Type B pancreatic cell (in vitro differentiated cells): ENCODE measurements around the gene COL2A1. TPM values are rescaled to one million over a fixed set of nuclear protein-coding genes. Genes with fewer than 3 reads are reported as not detected.
A peak's percentile ranks its signal among the peaks of the same experiment; 100 is the strongest.
"Not testable (repeated sequence)": the region's sequence is repeated elsewhere in the genome, so short reads cannot be mapped to it uniquely, and the experiment has no call there.

Source experiments
- DNase-seq: peaks from one replicate; pipeline ENCODE4 v3.0.0; 2021; ENCODE audit warnings: mixed read lengths; ENCODE audit not compliant: unreplicated experiment; ENCODE audit errors: extremely low spot score
- H3K27ac Mint-ChIP-seq: 2 replicates; pipeline ENCODE4 v1.8.0; 2021; ENCODE audit warnings: mild to moderate bottlenecking, mixed read lengths
- H3K27me3 Mint-ChIP-seq: 2 replicates; pipeline ENCODE4 v1.8.0; 2021; ENCODE audit warnings: mixed read lengths
- H3K36me3 Mint-ChIP-seq: 2 replicates; pipeline ENCODE4 v1.8.0; 2021; ENCODE audit warnings: mixed read lengths
- H3K4me1 Mint-ChIP-seq: one replicate; pipeline ENCODE4 v1.8.0; 2021; ENCODE audit warnings: mixed read lengths; ENCODE audit not compliant: unreplicated experiment
- H3K4me3 Mint-ChIP-seq: 2 replicates; pipeline ENCODE4 v1.8.0; 2021; ENCODE audit warnings: mild to moderate bottlenecking, mixed read lengths
- H3K9me3 Mint-ChIP-seq: 2 replicates; pipeline ENCODE4 v1.8.0; 2021; ENCODE audit warnings: mixed read lengths
- CTCF ChIP-seq: fragments of 200-600 bp; sonication (generic); conservative IDR thresholded peaks from 2 replicates; pipeline ENCODE4 v1.5.0; 2021; ENCODE audit warnings: antibody characterized with exemption, mild to moderate bottlenecking
- total RNA-seq: library from RNA; stranded (reverse); gene quantifications from 2 replicates; pipeline ENCODE4 v1.2.1, GENCODE V29; 2021; ENCODE audit warnings: low replicate concordance

Gene COL2A1
- total RNA-seq, 1 donor from 2014 or later: 227 TPM

- Mint-ChIP-seq H3K36me3 (no peaks in the 10 kb centered on the region), H3K27ac (peak within 1 kb of the TSS; percentile 83), H3K4me3 (peak within 1 kb of the TSS; percentile 99), H3K9me3 (no peaks in the 10 kb centered on the region), H3K4me1 (peaks cover 26% of the 10 kb centered on the region), H3K27me3 (peaks cover 7% of the 10 kb centered on the region)
- DNase-seq: peak; percentile 97
- peak; percentile 99 for TF ChIP-seq CTCF
Observed at GRCh38 chr12:47963340-47964040, 40.8 kb downstream of the COL2A1 start, which contains the start of gene TMEM106C. Gene TMEM106C (plus strand): TSS chr12:47963596. CDS start chr12:47964237, 641 bp downstream.

GRCh38 chr12:47962198-47962597, 42.1 kb downstream of the COL2A1 start:
- H3K4me1 Mint-ChIP-seq: peaks cover 26% of the 10 kb centered on the region
- no peak for DNase-seq
- no peaks in the 10 kb centered on the region for H3K9me3 Mint-ChIP-seq
- no peaks in the 10 kb centered on the region for H3K36me3 Mint-ChIP-seq
- peaks cover 7% of the 10 kb centered on the region for H3K27me3 Mint-ChIP-seq
- no peak overlapping the region for H3K27ac Mint-ChIP-seq
- H3K4me3 Mint-ChIP-seq: no peak overlapping the region
- TF ChIP-seq CTCF: no peak

- H3K9me3 Mint-ChIP-seq, H3K27ac Mint-ChIP-seq, H3K4me3 Mint-ChIP-seq, H3K27me3 Mint-ChIP-seq, H3K36me3 Mint-ChIP-seq, H3K4me1 Mint-ChIP-seq, DNase-seq: not testable (repeated sequence)
Observed at GRCh38 chr12:47957671-47958070, 46.6 kb downstream of the COL2A1 start.

- H3K36me3 Mint-ChIP-seq: no peaks in the 10 kb centered on the region
- H3K4me1 Mint-ChIP-seq: peaks cover 7% of the 10 kb centered on the region
- peaks cover 4% of the 10 kb centered on the region for H3K27me3 Mint-ChIP-seq
- no peaks in the 10 kb centered on the region for H3K9me3 Mint-ChIP-seq
- TF ChIP-seq CTCF: no peak
- no peak overlapping the region for H3K27ac Mint-ChIP-seq
- H3K4me3 Mint-ChIP-seq: no peak overlapping the region
- DNase-seq: no peak
Observed at GRCh38 chr12:47955059-47955458, 49.2 kb downstream of the COL2A1 start.

GRCh38 chr12:47954467-47955045, 49.7 kb downstream of the COL2A1 start:
- DNase-seq: no peak
- H3K27ac Mint-ChIP-seq: peak overlapping the region; percentile 65
- no peaks in the 10 kb centered on the region for H3K9me3 Mint-ChIP-seq
- H3K36me3 Mint-ChIP-seq: no peaks in the 10 kb centered on the region
- H3K4me1 Mint-ChIP-seq: peaks cover 10% of the 10 kb centered on the region
- H3K27me3 Mint-ChIP-seq: peaks cover 4% of the 10 kb centered on the region
- H3K4me3 Mint-ChIP-seq: no peak overlapping the region
- TF ChIP-seq CTCF: no peak

GRCh38 chr12:47954058-47954457, 50.2 kb downstream of the COL2A1 start:
- H3K36me3 Mint-ChIP-seq: no peaks in the 10 kb centered on the region
- H3K9me3 Mint-ChIP-seq: no peaks in the 10 kb centered on the region
- DNase-seq: no peak
- TF ChIP-seq CTCF: no peak
- peaks cover 14% of the 10 kb centered on the region for H3K4me1 Mint-ChIP-seq
- H3K27ac Mint-ChIP-seq: peak overlapping the region; percentile 65
- peaks cover 4% of the 10 kb centered on the region for H3K27me3 Mint-ChIP-seq
- no peak overlapping the region for H3K4me3 Mint-ChIP-seq
